Fibroblast of skin of right quadriceps (primary cell): ENCODE results near the gene MAPK6.
A peak's percentile ranks its signal among the peaks of the same experiment; 100 is the strongest.
"Not testable (repeated sequence)": the region's sequence is repeated elsewhere in the genome, so short reads cannot be mapped to it uniquely, and the experiment has no call there.

Experiments
- DNase-seq: peaks from one replicate; pipeline ENCODE4 v3.0.0-alpha.2; 2013

MAPK6 gene

DNA sequence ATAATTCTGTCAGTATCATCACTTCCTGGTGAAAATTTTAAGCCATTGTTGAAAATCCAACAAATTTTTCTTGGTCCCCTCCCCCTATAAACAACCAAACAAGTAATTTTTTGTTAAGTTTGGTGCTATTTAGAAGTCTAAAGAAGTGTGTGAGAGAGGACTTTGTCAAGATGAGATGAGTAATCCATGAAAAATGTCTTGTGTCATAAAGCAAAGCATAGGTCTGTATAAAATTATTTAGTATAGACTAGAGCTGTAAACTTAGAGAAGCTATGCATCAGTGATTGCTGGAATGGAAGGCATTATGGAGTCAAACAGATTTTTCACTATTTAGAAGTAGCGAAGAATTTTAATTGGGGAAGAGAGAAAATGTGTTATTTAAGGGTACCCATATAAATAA lies 31.4 kb downstream of the MAPK6 start:
- DNase-seq: peak; percentile 77

DNA sequence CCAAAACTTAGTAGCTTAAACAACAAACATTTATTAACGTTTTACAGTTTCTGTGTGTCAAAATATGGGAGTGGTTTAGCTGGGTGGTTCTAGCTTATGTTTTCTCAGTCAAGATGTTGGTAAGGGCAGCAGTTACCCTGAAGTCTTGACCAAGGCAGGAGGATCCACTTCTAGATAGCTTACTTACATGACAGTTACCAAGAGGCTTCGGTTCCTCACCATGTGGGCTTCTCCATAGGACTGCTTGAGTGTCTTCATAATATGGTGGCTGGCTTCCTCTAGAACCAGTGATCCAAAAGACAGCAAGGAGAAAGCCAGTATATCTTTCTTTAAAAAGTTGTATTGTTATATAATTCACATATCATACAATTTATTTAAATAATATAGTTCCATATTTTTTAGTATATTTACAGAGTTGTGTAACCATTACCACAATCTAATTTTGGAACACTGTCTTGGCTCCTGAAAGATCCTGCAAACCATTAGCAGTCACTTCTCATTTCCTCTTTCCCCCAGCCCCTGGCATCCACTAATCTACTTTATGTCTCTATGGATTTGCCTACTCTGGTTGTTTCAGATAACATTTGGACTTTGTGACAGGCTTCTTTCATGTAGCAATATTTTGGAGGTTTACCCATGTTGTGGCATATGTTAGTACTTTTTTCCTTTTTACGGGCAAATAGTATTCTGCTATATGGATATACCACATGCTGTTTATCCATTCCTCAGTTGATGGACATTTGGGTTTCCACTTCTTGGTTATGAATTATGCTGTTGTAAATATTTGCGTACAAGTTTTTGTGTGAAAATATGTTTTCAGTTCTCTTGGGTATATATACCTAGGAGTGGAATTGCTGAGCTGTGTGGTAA lies 33.3 kb downstream of the MAPK6 start:
- DNase-seq: no peak

DNA sequence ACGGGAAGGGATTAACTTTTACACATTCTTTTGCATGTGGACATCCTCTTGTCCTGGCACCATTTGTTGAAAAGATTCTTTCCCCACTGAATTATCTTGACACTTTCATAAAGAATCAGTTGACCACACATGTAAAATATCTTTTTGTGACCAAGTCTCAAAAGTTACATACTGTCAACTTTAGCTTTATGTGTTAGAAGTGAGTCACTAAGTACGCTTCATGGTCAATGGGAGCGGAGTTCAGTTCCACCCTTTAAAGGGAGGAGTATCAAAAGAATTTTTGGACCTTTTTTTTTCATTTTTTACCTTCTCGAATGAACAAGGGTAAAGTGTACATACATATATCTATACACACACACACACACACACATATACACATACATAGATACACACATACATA lies 35.4 kb downstream of the MAPK6 start:
- no peak for DNase-seq

DNA sequence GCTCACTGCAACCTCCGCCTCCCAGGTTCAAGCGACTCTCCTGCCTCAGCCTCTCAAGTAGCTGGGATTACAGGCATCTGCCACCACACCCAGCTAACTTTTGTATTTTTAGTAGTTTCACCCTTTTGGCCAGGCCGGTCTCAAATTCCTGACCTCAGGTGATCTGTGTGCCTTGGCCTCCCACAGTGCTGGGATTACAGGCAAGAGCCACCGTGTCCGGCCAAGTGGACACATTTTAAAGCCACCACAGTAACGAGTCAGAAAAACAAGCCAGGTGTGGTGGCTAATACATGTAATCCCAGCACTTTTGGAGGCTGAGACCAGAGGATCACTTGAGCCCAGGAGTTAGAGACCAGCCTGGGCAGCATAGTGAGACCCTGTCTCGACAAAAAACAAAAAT lies 35.8 kb downstream of the MAPK6 start:
- DNase-seq: not testable (repeated sequence)

DNA sequence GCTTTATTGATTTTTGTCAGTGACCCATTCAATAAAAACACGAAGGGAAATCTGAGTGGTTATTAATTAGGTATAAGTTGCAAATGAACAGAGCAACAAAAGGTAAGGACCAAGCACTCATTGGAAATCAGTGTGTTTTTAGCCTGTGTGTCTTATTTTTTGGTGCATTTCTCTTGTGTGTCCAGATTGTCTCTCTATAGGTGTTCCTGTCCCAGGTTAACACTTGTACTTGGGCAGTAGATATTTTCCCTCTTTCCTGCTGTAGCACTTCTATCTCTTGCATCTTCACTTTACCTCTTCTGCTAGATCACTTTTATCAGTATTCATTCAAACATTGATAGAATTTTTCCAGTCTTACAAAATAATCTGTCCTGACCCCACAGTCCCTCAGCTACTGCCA lies 37.0 kb downstream of the MAPK6 start:
- no peak for DNase-seq

DNA sequence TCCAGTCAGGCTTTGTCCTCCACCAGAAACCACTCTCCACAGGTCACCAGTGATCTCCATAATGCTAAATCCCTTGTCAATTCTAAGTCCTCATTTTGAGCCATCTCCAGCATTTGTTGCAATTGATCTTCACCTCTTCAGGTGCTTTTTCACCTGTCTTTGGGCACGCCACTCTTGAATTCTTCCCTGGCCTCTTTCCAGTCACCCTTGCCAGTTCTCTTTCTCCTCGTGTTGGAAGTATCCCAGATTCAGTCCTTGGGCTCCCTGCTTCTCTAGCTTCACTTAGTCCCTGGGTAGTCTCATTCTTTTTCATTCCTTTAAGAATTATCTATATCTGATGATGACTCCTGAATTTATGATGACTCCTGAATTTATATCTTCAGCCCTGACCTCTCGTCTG lies 37.5 kb downstream of the MAPK6 start:
- DNase-seq: no peak

DNA sequence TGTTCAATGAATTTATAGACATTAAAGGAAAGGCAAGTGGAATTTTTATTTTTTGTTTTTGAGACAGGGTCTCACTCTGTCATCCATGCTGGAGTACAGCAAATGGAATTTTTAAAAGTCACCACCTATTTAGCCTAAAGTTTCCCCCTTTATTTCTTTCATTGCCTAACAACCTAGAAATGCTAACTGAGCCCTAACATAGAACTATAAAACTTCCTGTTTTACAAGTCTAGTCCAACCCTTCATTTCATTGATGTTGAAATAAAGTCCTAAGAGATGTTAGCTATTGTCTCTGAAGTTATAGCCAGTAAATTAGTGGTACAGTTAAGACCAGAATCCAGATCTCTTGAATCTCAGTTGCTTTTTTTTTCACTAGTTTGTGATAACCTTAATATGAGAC lies 39.0 kb downstream of the MAPK6 start:
- no peak for DNase-seq

DNA sequence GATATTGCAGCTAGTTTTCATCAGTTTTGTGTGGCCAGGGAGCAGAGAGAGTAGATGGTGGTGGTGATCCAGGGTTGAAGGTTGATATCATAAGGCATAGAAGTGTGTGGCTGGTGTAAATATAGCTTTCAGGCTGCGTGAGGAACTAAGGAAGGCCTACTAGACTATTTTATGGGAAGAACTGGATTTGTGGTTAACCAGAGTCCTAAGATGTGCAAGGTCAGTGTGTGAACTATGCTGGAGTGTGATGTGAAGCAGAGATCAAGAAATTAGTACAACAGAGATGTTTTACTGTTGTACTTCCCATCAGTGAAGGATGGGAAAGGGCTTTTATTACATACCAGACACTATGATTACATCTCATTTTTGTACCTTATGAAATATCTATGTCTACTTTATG lies 41.5 kb downstream of the MAPK6 start:
- DNase-seq: no peak

DNA sequence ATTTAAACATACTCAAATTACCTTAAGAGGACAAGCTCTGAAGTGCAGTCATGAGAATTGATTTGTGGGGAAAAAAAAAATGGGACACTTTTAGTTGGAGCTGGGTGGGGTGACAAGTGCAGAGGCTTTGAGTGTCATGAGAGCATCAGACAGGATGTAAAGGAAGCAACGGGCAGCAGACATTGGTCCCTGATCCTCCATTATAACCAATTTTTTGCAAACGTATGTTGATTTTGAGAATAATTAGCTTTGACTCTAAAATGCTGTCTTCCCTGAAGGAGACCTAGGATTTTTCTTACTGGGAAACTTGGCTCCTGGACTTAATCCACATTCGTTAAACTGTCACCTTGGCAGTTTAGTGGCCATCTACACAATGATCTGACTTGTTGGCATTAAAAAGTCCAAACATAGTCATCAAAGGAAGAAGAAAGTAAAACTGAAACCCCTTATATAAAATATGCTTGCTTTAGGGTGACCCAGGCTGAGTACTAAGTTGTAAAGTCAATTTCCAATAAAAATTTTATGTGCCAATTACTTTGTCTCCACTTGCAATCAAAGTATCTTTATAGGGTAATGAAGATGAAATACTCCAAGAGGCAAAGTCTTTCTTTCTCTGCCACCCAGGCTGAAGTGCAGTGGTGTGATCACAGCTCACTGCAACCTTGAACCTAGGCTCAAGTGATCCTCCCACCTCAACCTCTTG lies 48.0 kb downstream of the MAPK6 start:
- no peak for DNase-seq

DNA sequence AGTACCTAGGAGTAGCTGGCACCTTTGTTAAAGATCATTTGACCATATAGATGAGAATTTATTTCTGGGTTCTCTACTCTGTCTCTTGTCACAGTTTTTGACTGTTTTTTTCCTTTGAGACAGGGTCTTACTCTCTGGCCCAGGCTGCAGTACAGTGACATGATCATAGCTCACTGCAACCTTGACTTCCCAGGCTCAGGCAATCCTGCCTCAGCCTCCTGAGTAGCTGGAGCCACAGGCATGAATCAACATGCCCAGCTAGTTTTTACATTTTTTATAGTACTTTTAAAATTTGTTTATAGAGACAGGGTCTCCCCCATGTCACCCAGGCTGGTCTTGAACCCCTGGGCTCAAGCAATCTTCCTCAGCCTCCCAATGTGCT lies 48.5 kb downstream of the MAPK6 start:
- no peak for DNase-seq

DNA sequence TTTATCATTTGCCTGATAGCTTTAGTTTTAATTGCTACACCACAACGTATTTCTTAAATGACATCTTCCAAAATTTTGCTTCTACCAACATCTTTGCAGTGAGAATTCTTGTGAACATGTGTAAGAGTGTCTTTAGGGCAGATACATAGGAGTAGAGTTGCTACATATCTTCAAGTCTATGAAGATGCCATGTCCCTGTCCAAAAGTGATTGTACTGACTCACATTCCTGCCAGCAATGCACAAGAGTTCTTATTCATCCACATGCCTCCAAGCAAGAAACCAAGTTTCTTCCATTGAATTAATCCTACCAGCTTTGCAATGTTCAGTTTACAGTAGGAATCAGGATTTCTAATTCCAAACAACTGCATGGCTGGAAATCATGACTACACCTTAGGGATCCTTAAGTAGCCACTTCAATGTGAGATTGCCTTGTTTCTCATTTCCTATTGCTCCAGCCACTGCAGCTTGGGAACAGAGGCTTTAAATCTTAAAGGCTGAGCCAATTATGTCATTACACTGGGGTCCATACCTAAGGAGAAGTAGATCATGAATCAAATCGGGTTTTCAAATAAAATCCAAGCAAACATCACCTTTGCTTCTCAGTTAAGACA lies 49.1 kb downstream of the MAPK6 start:
- DNase-seq: no peak

DNA sequence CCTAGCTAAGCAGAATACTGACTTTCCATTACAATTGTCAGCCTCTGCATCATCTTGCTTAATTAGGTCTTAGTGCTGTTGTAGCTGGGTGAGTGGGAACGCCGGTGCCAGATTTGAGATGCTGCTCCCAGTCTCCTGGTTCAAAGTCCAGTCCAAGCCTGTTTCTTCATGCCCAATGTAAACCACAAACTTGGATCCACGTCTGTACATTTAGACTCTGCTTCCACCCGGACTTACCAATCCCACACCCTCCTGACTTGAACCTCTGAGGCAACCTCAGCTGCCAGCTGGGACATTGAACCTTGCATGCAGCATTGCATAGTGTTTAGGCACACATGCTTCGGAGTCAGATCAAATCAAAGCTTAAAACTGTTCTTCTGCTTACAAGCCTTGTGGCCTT lies 50.5 kb downstream of the MAPK6 start:
- DNase-seq: no peak

DNA sequence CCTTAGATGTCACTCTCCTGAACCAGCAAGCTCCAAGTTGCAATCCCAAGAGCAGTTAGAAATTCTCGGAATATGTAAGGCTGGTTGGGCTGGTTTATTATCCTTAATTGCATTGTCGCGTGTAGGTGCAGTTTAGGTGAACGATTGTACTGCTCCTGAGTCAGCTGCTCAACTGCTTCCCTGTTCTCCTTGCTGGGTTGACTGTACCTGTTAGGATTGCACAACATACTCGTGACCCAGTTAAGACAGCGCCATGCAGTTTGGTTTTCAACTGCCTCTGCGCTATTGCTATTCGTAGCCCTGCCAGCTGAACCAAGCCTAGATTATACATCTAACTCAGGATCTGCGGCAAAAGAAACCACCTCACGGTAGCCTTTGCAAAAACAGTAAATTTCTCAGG lies 52.6 kb downstream of the MAPK6 start:
- no peak for DNase-seq

DNA sequence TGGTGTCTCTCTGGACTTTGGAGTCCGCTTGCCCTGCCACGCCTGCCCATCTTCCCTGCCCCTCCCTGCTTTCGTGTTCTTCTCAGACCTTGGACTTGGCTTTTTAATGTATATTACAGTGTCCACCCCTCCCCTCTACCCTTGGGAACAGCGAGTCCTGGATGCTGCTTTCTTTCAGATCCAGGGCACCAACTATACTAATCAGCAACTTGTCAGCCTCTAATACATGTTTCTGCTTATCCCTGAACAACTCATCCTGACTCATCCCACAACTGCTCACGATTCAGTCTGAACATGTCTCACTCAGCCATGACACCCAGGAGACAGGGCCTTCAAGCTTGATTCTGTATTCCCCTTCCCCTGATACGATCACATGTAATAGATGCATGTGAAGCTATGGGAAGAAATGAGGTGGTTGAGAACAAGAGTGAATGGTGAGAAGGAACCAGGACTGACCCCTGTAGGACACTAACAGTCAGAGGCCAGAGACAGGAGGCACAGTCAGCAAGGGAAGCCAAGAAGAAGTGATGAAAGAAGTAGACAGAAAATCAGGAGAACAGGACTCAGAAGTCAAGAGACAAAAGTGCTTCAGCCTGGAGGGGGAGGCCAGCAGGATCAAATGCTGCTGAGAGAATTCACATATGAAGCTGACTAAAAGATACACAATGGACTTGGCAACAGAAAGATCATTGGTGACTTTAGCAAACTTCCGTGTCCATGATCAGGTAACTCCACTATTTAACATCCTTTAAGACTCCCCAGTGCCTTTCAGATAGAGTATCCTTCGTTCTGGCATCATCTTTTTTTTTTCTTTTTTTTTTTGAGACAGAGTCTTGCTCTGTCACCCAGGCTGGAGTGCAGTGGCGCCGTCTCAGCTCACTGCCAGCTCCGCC lies 58.1 kb downstream of the MAPK6 start:
- DNase-seq: peak; percentile 87

DNA sequence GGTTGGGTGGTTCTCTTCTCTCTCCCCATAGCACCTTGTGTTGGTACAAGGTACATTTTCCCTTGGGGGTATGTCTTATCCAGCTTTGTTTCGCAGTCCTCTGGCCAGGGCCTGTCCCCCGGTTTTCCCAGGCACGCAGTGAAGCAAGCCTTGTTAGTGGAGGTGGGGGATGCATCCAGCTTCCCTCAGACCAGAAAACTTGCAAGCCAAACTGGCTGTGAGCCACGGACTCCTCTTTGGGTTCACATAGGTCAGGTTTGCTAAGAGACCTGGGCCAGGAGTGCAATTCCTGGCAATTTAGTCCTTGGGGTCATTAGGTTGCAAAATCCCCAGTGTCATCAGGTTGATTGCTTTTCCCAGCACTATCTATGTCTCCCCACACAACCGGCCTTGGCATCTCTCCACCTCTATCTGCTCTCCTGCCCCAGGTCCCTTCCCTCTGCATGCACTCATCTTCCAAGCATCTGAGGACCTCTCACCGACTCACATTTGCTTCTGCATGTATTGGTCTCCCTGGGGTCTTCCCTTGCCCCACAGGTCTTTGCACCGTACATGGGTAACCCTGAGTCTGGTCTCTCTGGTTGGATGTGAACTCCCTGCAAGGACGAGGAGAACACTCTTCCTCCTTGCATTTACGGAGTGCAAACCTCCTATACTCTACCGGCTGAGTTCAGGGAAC lies 59.3 kb downstream of the MAPK6 start:
- DNase-seq: no peak

DNA sequence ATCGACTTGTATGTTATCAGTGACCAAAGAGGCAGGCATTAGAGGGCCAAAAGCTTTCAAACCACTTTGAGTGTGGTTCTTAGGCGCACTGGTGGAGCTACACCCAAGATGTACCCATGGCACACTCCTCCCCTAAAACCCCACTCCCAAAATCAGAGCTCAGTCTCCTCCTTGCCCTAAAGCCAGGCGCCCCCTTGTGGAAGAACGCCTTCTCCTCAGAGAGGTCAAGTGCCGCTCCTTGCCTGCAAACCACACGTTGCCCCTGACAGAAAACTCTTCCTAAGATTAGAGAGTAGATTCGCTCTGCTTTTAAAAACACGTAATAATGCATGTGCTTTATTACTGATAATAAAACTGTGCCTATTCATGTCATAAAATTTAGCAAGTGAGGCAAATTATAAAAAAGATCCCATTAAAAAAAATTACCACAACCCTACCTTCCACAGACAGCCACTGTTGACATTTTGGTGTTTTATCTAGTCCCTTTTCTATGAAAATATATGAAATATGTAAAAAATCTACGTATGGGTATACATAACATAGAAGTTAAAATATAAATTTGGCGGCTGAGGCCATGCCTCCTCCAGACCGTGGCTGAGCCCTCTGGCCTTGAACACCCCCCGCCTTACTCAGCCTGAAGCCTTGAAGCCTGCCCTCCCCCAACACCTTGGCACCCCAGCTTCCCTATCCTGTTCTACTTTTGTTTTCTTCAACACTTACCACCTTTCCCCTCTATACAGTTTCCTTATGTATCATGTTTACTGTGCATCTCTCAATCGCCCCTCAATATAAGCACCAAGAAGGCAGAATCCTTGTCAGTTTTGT lies 60.1 kb downstream of the MAPK6 start:
- DNase-seq: peak; percentile 54

DNA sequence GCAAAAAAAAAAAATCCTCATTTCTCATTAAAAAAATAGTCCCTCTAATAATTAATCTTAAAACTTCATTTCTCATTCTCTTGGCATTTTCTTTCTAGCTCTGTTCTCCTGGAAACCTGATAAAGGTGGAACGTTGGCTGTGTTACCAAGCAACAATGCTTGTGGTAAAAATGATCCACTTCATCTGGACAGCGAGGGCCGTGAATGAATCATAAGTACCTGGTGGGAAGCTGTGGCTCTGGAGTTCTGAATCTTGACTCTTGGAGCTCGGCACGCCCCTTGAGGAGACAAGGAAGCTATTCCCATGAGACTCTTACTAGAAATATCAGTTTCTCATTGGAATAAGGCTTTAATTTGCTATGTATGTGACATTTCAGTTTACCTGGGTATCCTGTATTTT lies 61.0 kb downstream of the MAPK6 start:
- no peak for DNase-seq

DNA sequence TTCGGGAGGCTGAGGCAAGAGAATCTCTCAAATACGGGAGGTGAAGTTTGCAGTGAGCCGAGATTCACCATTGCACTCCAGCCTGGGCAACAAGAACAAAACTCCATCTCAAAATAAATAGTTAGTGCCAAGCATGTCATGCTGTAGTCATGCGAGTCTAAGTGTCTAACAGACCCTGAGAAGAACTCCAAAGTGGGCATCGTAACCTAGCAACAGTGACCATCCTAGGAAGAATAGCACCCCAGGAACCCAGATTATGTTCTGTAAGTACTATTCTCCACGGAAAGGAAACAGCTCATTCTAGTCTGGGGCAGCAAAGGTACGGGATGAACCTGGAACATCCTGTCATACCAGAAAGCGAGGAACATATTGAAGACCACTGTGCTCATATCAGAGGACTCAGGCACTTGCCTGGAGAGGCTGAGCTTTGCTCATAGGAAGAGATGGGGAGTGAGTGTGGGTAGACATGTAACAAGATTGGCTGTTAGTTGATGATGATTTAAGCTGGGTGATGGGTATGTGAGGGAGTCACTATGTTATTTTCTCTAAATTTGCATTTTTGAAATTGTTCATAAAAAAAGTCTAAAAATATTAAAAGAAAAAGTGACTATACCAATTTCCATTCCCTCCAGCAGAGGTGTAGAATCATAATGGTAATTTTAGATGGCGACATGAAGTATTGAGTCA lies 61.8 kb downstream of the MAPK6 start:
- DNase-seq: no peak

DNA sequence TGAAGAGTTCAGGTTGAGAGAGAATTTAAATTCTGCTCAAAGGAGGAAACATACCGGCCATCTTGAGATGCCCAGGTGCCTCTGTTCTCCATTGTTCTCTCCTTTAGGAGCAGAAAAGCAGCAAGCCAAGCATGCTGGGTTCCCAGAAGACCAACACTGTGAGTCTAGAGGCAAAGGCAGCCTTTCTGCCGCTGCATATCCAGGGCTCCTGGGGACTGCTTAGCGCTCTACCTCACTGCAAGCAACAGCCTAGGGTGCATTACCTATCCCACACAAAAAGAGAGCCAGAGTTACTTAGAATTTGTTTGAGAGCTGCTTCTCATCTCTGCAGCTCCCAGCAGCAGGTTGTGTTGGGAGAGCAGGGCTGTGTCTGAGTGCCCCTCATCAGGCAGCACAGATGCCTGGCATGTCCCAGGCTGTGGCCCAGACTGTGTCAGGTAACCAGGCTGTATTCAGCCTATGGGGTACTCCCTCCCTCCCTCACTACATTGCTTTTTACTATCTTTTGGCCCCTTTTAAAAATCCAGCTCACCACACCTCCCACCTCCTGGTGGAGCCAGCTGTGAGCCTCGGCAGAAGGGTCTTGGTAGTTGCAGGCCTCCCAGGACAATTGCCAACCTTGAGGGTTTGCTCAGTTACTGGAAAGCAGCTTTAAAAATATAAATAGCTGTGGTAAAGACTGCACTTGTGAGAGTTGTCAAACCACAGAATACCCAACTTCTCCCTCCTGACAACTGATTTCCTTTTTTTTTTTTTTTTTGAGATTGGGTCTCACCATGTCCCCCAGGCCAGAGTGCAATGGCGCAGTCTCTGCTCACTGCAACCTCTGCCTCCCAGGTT lies 63.4 kb downstream of the MAPK6 start:
- DNase-seq: peak; percentile 55

DNA sequence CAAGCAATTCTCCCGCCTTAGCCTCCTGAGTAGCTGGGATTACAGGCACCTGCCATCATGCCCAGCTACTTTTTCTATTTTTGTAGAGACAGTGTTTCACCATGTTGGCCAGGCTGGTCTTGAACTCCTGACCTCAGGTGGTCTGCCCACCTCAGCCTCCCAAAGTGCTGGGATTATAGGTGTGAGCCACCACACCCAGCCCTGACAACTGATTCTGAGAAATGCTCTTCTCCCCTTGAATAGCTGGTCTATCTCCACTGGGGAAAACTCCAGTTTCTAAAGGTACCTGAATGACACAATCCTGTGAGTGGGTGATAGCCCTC lies 64.0 kb downstream of the MAPK6 start:
- not testable (repeated sequence) for DNase-seq
